OCI-LY1 (cell line): ENCODE measurements around the gene FURIN.

ENCODE experiments used
- H2AFZ ChIP-seq: fragments of 200-600 bp; sonication (generic), shearing (Covaris generic); 2 replicates; pipeline ENCODE4 v1.6.0; 2014; ENCODE audit warnings: antibody characterized with exemption, mild to moderate bottlenecking, low read length
- H3F3A ChIP-seq: fragments of 200-600 bp; sonication (generic), shearing (Covaris generic); 2 replicates; pipeline ENCODE4 v1.6.0; 2014; ENCODE audit warnings: mild to moderate bottlenecking, antibody characterized with exemption, low read length, moderate library complexity; ENCODE audit not compliant: insufficient read depth
- H3K27ac ChIP-seq: fragments of 200-600 bp; sonication (generic); 2 replicates; pipeline ENCODE4 v1.5.1; 2014; ENCODE audit warnings: low read length, mixed run types, mild to moderate bottlenecking, low read depth; ENCODE audit not compliant: poor library complexity, severe bottlenecking
- H3K27me3 ChIP-seq: fragments of 200-600 bp; sonication (generic); 2 replicates; pipeline ENCODE4 v1.6.0; 2014; ENCODE audit warnings: antibody characterized with exemption, mild to moderate bottlenecking, low read length, moderate library complexity; ENCODE audit not compliant: insufficient read depth
- H3K36me3 ChIP-seq: fragments of 200-600 bp; sonication (generic); 2 replicates; pipeline ENCODE4 v1.6.1; 2014; ENCODE audit warnings: mild to moderate bottlenecking, antibody characterized with exemption, low read length, moderate library complexity, mixed read lengths; ENCODE audit not compliant: insufficient read depth
- H3K4me1 ChIP-seq: fragments of 200-600 bp; sonication (generic); 2 replicates; pipeline ENCODE4 v1.5.1; 2014; ENCODE audit warnings: mild to moderate bottlenecking, low read length, moderate library complexity; ENCODE audit not compliant: insufficient read depth, severe bottlenecking
- H3K4me2 ChIP-seq: fragments of 200-600 bp; sonication (generic), shearing (Covaris generic); 2 replicates; pipeline ENCODE4 v1.6.1; 2014; ENCODE audit warnings: low read length
- H3K4me3 ChIP-seq: fragments of 200-600 bp; sonication (generic); 2 replicates; pipeline ENCODE4 v1.5.1; 2014; ENCODE audit warnings: low read length, low read depth, mild to moderate bottlenecking, mixed read lengths; ENCODE audit not compliant: poor library complexity, severe bottlenecking
- H3K79me2 ChIP-seq: fragments of 200-600 bp; shearing (Covaris generic); 2 replicates; pipeline ENCODE4 v1.6.1; 2016; ENCODE audit warnings: mixed run types, low read length, mixed read lengths; ENCODE audit not compliant: insufficient read depth
- H3K9ac ChIP-seq: fragments of 200-600 bp; sonication (generic), shearing (Covaris generic); 2 replicates; pipeline ENCODE4 v1.6.1; 2014; ENCODE audit warnings: mild to moderate bottlenecking, low read length, mixed read lengths
- H3K9me2 ChIP-seq: fragments of 200-600 bp; sonication (generic), shearing (Covaris generic); 2 replicates; pipeline ENCODE4 v1.6.1; 2014; ENCODE audit warnings: low read depth, mild to moderate bottlenecking, low read length, mixed read lengths
- H3K9me3 ChIP-seq: fragments of 200-600 bp; shearing (Covaris generic); 2 replicates; pipeline ENCODE4 v1.6.1; 2014; ENCODE audit warnings: low read length, mixed read lengths
- H4K20me1 ChIP-seq: fragments of 200-600 bp; sonication (generic), shearing (Covaris generic); 2 replicates; pipeline ENCODE4 v1.6.0; 2016; ENCODE audit warnings: mild to moderate bottlenecking, low read length; ENCODE audit not compliant: insufficient read depth
- CTCF ChIP-seq: fragments of 200-600 bp; sonication (generic), shearing (Covaris generic); IDR thresholded peaks from 2 replicates; pipeline ENCODE4 v1.5.1; 2017; ENCODE audit warnings: mild to moderate bottlenecking, antibody characterized with exemption, low read length, moderate library complexity, mixed read lengths
- EZH2 ChIP-seq: fragments of 200-600 bp; sonication (generic), shearing (Covaris generic); IDR thresholded peaks from 2 replicates; pipeline ENCODE4 v1.8.0; 2017; ENCODE audit warnings: borderline replicate concordance, mixed run types, mild to moderate bottlenecking, antibody characterized with exemption, low read length, moderate library complexity, mixed read lengths

Gene FURIN

GRCh38 chr15:90866161-90866715 lies 2.1 kb upstream of the FURIN start:
- H3K27ac ChIP-seq: no peak overlapping the region
- 0 out of 2 replicates have a peak, but pooled peaks cover 9% of the 10 kb centered on the region for H3K27me3 ChIP-seq
- no peaks in the 10 kb centered on the region for H3F3A ChIP-seq
- no peak overlapping the region for H3K4me2 ChIP-seq
- no peaks in the 10 kb centered on the region for H3K9me3 ChIP-seq
- H3K36me3 ChIP-seq: no peaks in the 10 kb centered on the region
- TF ChIP-seq CTCF: no peak
- no peak for TF ChIP-seq EZH2
- H3K4me1 ChIP-seq: peaks cover 9% of the 10 kb centered on the region
- no peak overlapping the region for H3K9ac ChIP-seq
- no peaks in the 10 kb centered on the region for H3K9me2 ChIP-seq
- H2AFZ ChIP-seq: no peak overlapping the region
- H3K79me2 ChIP-seq: no peaks in the 10 kb centered on the region
- H3K4me3 ChIP-seq: no peak overlapping the region
- H4K20me1 ChIP-seq: no peaks in the 10 kb centered on the region

GRCh38 chr15:90866800-90867199 lies 1.6 kb upstream of the FURIN start:
- no peak overlapping the region for H3K4me2 ChIP-seq

GRCh38 chr15:90869140-90869541 lies 753 bp downstream of the FURIN start:
- no peak overlapping the region for H3K27ac ChIP-seq
- H2AFZ ChIP-seq: no peak overlapping the region
- H4K20me1 ChIP-seq: no peaks in the 10 kb centered on the region
- no peak overlapping the region for H3K9ac ChIP-seq
- no peak for TF ChIP-seq EZH2
- no peak for TF ChIP-seq CTCF
- peaks cover 21% of the 10 kb centered on the region for H3K4me1 ChIP-seq
- no peaks in the 10 kb centered on the region for H3K36me3 ChIP-seq
- H3K27me3 ChIP-seq: 0 out of 2 replicates have a peak, but pooled peaks cover 13% of the 10 kb centered on the region
- no peaks in the 10 kb centered on the region for H3K79me2 ChIP-seq
- no peaks in the 10 kb centered on the region for H3F3A ChIP-seq
- H3K4me3 ChIP-seq: no peak overlapping the region
- no peaks in the 10 kb centered on the region for H3K9me2 ChIP-seq
- H3K9me3 ChIP-seq: no peaks in the 10 kb centered on the region
- no peak overlapping the region for H3K4me2 ChIP-seq

More at GRCh38 chr15:90866800-90867199, 1.6 kb upstream of the FURIN start:
- Histone ChIP-seq H3K79me2 (no peaks in the 10 kb centered on the region), H4K20me1 (no peaks in the 10 kb centered on the region), H2AFZ (no peak overlapping the region), H3K36me3 (no peaks in the 10 kb centered on the region), H3K9me2 (no peaks in the 10 kb centered on the region), H3K4me1 (peaks cover 10% of the 10 kb centered on the region), H3K27ac (no peak overlapping the region), H3K9ac (no peak overlapping the region), H3K9me3 (no peaks in the 10 kb centered on the region), H3K4me3 (no peak overlapping the region), H3K27me3 (0 out of 2 replicates have a peak, but pooled peaks cover 9% of the 10 kb centered on the region), H3F3A (no peaks in the 10 kb centered on the region)
- TF ChIP-seq CTCF (no peak), EZH2 (no peak)
